HT1080 (cell line): Measurements from ENCODE around the gene HES5. TPM values are rescaled to one million over a fixed set of nuclear protein-coding genes. Genes with fewer than 3 reads are reported as not detected.

Experiments used
- DNase-seq: peaks from one replicate; pipeline ENCODE4 v3.0.0-alpha.2; 2015; ENCODE audit warnings: low read depth
- total RNA-seq: library from RNA; depleted of rRNA; stranded (reverse); fragments of >200 nt; shearing (Covaris generic); gene quantifications from 2 replicates; pipeline ENCODE4 v1.2.3, GENCODE V29; 2014

HES5 gene
- total RNA-seq, 1 experiment from 2014 or later: not detected

GRCh38 chr1:2532485-2533160, 2.6 kb upstream of the HES5 start:
- no peak for DNase-seq

- no peak for DNase-seq
These were observed 674 bp upstream of the HES5 start for GRCh38 chr1:2530513-2531361.

- DNase-seq: no peak
These were observed 888 bp downstream of the HES5 start for GRCh38 chr1:2528966-2529783.

- DNase-seq: no peak
These were observed 1.5 kb downstream of the HES5 start for GRCh38 chr1:2528611-2528965.

GRCh38 chr1:2528016-2528415, 2.0 kb downstream of the HES5 start:
- DNase-seq: no peak

GRCh38 chr1:2527556-2527860, 2.6 kb downstream of the HES5 start:
- no peak for DNase-seq

GRCh38 chr1:2526824-2527555, 3.1 kb downstream of the HES5 start:
- peak; percentile 60 for DNase-seq

GRCh38 chr1:2525920-2526823, 3.9 kb downstream of the HES5 start, which contains the start of gene PANK4:
Gene PANK4 (minus strand): TSS chr1:2526596. CDS start chr1:2526587, 9 bp downstream.
- DNase-seq: peak; percentile 83

- no peak for DNase-seq
These were observed 4.5 kb downstream of the HES5 start for GRCh38 chr1:2525572-2525919.

GRCh38 chr1:2523891-2524609, 6.0 kb downstream of the HES5 start:
- no peak for DNase-seq

- no peak for DNase-seq
These were observed 6.7 kb downstream of the HES5 start for GRCh38 chr1:2523191-2523890.

- DNase-seq: no peak
These were observed 7.8 kb downstream of the HES5 start for GRCh38 chr1:2522230-2522629.

GRCh38 chr1:2520806-2521205, 9.3 kb downstream of the HES5 start:
- DNase-seq: no peak

- DNase-seq: no peak
These were observed 9.9 kb downstream of the HES5 start for GRCh38 chr1:2520206-2520605.

GRCh38 chr1:2519729-2520128, 10.3 kb downstream of the HES5 start:
- no peak for DNase-seq

- no peak for DNase-seq
These were observed 10.9 kb downstream of the HES5 start for GRCh38 chr1:2519029-2519685.

GRCh38 chr1:2518528-2518927, 11.5 kb downstream of the HES5 start:
- no peak for DNase-seq

GRCh38 chr1:2517966-2518365, 12.1 kb downstream of the HES5 start:
- DNase-seq: no peak

GRCh38 chr1:2516946-2517345, 13.1 kb downstream of the HES5 start:
- DNase-seq: no peak
